Activated T-cell treated with anti-CD3 and anti-CD28 coated beads for 48 hours (primary cell): ENCODE measurements around the gene CRY1.
A peak's percentile ranks its signal among the peaks of the same experiment; 100 is the strongest.
"Not testable (repeated sequence)": the region's sequence is repeated elsewhere in the genome, so short reads cannot be mapped to it uniquely, and the experiment has no call there.

Experiments
- DNase-seq: peaks from one replicate; pipeline ENCODE4 v3.0.0-alpha.2; 2020; ENCODE audit warnings: low read depth

Gene CRY1

DNA sequence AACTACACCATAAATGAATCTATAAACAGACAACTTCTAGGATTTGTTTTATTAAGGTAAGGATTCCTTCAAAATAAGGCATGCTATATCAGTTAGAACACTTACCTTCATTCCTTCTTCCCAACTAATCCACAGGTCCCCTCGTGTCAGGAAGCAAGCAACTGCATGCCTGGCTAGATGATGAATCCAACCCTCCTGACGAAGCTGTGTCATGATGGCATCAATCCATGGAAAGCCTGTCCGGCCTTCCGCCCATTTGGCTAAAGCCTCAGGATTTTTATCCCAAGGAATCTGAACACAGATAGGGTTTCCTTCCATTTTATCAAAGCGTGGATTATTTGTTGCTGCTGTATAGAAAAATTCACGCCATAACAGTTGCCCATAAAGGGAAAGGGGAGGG lies 93.9 kb downstream of the CRY1 start:
- DNase-seq, result no peak

DNA sequence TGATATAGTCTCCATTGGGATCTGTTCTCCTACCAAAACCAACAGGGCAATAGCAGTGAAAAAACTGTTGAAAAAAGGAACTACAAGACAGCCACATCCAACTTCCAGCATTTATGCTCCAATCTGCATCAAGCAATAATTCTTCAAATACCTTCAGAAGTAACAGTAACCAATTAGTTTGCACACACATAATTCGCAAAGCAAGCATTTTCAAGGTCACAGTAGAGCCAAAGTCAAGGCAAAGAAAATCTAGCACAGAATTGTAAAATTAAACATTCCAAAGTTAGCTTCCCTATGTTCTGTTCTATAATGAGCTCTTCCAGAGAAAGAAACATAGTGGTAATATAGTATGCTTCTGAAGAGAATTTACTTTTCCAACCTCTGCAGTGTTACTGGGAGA lies 95.4 kb downstream of the CRY1 start:
- DNase-seq, result no peak

DNA sequence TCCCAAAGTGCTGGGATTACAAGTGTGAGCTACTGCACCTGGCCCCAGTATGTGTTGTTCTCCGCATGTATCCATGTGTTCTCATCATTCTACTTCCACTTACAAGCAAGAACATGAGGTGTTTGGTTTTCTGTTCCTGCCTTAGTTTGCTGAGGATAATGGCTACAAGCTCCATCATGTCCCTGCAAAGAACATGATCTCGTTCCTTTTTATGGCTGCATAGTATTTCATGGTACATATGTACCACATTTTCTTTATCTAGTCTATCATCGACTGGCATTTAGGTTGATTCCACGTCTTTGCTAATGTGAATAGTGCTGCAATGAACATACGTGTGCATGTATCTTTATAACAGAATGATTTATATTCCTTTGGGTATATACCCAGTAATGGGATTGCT lies 97.2 kb downstream of the CRY1 start:
- not testable (repeated sequence) for DNase-seq

DNA sequence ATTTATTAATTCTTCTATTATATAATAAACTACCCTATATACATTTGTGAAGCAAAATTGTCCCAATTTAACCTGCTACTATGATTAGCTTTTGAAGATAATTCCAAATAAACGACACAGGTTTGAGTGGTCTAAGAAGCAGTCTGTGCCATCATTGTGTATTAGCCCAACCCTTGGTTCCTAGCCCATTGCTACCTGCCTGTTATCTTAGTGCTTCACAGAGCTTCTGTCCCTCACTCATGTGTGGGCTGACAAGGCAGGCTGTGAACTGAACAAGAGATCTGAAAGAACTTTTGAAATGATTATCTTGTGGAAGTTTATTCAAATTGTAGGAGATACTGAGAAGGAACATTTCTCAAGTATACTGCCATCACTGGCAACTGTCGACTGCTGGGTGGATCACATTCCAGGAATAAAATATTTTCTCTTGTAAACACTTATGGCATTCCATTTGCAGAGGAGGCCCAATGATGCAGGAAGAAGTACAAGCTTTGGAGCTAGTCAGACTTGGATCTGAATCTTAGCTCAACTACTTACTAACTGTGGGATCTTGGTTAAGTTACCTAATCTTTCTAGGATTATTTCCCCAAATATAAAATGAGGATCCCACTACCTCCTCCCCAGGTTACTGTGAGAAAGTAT lies 98.6 kb downstream of the CRY1 start:
- DNase-seq, result no peak

DNA sequence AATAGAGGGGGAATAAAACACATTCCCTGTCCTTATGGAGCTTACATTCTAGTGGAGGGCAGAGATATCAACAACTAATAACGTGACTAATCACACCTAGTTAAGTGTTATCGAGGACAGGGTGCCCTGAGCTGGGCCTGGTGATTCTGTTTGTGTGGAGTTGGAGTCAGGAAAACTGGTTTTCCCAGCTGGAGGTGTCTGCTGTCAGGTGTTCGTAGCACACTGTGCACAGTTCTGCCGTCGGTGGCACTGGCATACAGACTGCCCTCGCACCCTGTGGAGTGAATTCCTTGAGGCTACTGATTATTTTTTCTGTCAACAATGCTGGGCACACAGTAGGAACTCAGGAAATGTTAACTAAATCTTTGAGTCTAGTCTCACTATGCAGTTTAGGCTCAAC lies 105.5 kb downstream of the CRY1 start:
- no peak for DNase-seq

DNA sequence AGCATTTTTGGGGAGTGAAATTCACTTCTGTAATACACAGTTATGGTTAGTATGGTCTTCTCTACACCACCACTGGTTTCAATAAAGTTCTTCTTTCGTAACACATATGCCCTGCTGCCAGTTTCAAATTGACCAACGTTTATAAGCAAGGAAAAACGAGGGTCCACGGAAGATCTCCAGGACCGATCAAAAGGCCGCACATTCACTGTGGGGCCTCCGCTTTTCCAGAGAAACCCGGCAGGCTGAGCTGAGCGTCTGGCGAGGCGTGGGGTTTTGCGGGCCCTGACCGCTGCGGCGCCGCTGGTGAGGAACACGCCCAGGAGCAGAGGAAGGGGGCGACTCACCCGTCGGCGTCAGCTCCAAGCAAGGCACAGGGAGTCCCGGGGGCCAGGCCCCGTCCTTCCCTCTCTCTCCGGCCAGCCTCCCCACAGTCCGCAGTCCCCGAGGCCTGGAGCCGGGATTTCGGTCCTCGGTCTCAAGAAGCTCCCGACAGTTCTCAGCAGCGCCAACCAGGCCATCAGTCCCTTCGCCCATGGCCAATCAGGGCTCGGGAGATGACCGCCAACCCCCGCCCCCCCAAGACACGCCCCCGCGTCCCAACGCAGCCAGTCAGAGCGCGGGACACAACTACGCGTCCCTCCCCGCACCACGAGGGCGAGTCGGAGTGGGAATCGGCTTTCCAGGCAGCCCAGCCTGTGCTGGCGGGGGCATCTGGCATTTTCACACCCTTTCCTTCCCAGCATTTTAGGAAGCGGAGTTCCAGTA lies 106.5 kb downstream of the CRY1 start, which contains the start of gene MTERF2:
TSS of gene MTERF2 (minus strand) at position 522 of the 765 bp plus-strand sequence. CDS start 8,432 bp downstream, outside the sequence.
- DNase-seq, result peak; percentile 74

DNA sequence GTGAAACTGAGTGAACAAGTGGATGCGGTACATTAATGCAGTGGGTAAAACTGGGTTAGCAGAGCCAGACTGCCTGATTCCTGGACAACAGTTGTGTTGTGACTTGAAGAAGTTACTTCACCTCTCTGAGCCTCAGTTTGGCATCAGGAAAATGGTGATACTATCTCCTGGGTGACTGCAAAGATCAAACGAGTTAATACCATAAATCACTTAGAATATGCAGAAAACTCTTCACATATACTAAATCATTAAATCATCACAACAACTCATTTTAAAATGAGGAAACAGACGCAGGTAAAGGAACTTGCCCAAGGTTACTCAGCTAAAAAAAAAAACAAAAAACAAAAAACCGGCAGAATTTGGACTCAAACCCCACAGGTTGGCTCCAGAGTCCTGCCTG lies 107.2 kb downstream of the CRY1 start:
- no peak for DNase-seq

DNA sequence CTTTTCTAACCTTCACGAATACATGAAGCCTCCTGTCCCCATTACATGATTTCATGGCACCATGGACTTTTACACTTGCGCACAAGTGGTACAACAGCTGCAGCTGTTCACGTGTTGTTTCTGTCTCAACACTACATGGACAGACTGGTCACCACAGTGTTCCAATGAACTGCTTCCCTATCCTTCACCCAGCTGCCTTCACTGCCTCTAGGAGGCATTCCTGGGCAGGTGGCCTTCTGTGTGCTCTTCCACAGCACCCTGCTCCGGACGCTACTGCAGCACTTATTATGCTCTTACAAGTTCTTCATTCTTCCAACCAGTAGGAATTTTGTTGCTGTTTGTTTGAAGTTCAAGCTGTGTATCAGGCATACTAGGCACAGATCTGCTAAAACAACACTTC lies 107.9 kb downstream of the CRY1 start:
- DNase-seq, result no peak

DNA sequence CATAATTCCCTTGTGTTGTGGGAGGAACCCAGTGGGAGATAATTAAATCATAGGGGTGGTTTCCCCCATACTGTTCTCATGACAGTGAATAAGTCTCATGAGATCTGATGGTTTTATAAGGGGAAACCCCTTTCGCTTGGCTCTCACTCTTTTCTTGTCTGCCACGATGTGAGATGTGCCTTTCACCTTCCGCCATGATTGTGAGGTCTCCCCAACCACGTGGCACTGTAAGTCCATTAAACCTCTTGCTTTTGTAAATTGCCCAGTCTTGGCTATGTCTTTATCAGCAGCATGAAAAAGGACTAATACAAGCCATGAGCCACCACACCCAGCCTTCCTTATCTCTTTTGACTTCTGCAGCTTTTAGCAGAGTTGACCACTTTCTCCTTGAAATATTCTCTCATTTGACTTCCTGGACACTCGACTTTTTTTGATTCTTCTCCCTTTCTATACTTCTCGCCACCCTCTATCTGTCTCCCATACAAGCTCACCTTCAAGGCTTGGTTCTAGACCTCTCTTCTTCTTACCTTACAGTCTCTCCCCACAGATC lies 108.7 kb downstream of the CRY1 start:
- DNase-seq, result no peak

DNA sequence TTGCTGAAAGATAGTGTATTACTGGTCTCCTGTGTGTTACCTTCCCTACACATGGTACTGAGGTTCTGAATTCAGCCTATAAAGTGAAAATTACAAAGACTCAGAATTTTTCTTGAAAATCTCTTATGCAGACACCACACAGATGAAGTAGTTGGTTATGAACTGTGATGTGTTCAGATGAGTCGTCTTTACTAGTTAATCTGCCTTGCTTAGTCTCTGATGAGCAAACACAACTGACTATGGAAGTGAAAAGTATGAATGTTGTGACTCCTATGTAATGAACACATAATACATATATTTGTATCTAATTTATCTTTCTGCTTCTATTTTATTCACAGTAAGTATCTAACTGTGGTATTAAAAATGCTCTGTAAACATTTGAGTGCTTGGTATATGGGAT lies 111.1 kb downstream of the CRY1 start:
- DNase-seq, result no peak

DNA sequence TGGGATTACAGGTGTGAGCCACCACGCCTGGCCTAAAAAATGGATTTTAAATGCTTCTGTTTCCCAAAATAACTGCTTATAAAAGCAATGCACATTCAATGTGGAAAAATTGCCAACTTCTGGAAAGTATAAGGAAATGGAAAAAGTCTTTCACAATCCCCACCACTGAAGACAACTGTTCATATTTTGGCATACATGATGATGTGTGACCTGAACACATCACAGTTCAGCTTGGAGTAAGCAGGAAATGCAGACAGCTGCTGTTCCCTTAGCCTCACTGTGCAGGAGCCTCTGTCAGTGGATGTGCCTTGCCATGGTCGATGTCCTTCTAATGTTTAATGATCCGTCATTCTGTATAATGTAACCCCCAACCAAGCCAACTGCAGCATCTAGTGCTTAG lies 111.6 kb downstream of the CRY1 start:
- no peak for DNase-seq

DNA sequence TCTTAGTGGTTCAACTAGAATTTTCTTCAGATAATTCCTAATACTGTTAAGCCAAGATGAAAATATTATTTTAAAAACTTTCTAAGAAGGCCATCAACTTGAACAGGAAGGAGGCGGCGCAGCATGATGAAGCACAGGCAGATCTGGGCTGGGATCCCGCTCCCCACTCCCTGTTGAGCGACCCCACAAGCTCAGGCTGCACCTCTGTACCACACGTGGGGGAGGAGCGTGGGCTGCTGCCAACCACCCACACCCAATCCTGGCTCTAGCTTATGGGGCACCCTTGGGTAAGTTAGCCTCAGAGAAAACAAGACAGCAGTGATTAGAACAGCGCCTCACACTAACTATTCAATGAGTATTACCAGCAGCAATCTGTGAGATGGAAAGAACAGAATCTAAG lies 112.4 kb downstream of the CRY1 start:
- no peak for DNase-seq

DNA sequence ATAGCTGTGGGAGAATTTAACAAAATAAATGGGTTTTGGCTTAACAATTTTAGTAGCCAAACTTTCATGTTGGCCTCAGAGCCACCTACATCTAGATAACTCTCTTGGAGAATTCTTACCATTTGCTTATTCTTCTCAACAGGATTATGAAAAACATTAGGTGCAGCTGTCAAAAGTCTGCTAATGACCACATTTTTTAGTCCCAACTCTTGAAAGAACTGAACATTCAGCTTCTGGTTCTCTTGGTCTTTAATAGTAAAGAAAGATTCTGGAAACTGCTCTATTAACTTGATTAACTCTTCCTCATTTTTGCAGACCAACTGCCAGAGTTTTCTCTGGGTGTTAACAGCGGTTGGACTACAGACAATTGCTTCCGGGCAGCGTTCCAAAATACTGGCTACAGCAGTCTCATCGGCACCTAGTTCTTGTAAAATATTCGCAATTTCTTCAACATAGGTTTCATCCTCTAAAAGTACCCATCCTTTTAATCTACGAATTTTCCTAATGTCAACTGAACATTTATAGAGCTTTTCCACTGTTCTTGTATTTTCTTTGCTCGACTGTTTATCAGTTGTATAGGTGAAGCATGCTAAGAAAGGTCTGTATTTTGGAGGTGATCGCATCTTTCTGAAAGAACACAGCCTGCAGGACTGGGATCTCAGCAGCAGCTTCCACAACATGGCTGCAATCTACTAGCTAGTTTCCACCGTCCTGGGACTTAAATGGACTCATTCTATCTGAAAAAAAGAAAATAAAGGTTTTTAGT lies 115.1 kb downstream of the CRY1 start:
- DNase-seq, result no peak

DNA sequence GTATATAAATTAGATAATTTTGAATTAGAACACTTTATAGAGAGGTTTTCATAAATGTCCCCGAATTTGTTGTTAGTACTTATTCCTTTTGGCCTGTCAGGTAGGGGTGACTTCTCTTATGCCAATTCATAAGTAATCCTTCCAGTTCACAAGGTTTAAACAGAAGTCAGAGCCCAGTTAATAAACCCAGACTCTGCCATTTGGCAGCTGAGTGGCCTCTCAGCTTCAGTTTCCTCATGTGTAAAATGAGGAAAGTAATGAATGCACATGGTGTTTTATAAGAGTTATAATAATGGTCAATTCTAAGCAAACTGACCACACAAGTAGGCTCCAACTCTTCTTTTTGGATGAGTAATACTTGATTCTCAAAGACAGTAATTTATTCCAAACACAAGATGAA lies 116.7 kb downstream of the CRY1 start:
- no peak for DNase-seq

DNA sequence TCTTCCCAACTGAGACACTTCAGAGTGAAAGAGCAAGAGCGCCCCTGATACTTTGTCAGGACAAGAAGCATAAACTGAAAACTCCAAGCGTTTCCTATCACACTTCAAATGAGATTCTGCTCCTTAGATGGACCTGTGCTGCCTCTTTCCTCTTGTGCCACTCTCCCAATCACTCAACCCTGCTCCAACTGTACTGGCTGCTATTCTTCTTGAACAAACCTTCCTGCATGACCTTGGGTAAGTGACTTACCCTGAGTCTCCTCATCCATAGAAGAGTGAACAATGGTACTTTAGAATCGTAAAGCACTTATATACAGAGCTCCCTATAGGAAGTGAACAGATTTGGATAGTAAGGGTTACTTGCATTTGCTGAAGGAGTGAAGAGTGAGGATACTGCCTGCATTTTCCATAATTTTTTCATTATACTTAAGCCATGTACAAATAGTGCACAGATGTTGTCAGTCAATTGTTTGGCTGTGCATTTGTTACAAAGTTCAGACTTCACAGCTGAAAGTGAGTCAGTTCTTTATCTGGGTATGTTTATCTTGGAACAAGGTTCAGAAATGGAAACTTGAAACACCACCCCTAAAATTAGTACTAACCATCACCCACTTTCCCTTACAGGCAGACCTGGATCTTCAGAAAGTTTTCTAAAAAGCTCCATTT lies 117.2 kb downstream of the CRY1 start:
- DNase-seq, result no peak

DNA sequence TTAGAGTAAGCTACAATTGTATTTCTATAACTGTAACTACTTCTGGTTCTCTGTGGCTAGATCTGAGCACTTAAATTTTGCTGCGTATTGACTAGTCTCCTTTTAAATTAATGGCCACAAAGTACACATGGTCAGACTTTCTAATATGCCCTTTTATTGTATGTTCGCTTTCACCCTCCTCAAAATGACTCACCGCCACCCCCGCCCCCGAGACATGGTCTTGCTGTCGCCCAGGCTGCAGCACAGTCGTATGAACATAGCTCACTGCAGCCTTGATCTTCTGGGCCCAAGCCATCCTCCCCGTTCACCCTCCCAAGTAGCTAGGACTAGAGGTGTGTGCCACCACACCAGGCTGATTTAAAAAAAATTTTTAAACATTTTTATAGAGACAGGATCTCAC lies 118.3 kb downstream of the CRY1 start:
- no peak for DNase-seq

DNA sequence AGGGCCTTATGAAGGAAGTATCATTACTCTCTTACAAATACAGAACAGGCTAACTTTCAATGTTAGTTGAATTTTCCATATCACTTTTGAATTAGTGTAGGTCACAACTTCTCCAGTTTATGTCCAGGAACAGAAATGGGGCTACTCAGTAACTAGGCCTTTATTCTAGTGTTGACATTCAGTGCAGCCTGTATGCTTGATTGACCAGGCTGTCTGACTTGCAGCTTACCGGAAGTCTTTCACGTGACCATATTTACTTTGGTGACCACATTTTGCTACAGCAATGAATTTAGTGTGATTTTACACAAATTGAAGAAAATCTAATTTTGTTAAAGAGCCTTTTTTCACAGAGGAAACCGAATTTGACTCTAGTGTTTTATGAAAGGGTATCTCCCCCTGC lies 118.8 kb downstream of the CRY1 start:
- DNase-seq, result no peak

DNA sequence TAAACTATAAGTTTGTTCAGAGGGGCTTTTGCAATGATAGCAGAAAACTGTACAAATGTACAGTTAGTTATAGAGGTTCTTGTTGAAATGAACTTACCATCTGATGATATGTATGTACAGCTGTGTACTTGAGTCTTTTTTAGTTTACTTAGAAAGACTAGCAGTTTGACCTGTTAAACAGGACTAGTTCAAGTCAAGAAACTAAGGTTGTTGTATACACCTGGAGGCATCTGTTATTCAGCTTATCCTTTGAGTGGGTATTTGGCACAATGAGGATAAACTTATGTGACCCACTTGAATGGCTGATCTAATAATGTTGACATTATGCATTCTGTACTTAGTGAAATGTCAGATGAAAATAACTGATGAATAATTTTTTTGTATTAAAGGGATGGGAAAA lies 119.8 kb downstream of the CRY1 start:
- DNase-seq, result no peak

DNA sequence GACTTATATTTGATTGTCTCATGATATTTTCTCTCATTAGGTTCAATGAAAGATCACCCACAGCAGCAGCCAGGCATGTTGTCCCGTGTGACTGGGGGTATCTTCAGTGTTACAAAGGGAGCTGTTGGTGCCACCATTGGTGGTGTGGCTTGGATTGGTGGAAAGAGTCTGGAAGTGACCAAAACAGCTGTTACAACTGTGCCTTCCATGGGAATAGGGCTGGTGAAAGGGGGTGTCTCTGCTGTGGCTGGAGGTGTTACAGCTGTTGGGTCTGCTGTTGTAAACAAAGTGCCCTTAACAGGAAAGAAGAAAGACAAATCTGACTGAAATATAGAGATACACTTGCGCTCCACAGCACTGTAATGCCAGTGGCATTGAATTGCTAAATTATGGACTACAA lies 122.3 kb downstream of the CRY1 start:
- DNase-seq, result no peak

DNA sequence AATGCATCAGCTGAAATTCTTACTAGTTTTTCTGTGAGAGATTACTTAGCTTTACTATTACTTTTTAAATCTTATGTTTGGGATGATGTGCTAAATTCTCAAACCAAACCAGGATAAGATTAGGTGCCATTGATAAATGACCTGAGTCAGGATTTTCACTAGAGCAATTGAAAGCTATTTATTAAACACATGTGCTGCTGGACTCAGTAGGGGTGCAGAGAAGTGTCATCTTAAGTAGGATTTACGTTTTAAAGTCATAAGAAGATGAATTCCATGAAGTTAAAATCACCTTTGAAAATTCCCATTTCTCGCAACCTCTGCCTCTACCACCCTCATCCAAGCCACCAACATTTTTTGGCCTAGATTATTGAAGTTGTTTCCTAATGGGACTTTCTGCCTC lies 128.8 kb downstream of the CRY1 start:
- no peak for DNase-seq

DNA sequence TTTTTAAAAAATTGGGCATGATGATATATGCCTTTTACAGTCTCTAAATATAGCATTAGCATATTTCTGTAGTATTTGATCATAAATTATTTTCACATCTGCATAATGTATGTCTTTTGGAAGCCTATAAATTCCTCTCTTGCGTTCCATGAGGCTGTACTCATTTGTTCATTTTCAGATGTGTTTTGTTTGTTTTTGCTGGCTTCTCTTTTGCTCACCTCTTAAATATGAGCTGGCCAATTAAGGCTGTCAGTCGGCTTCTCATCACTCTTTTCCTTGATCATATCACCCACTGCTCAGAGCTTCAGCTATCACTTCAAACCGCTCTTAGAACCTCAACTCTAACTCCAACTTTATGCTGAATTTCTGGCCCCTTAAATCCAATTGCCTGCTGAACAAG lies 131.1 kb downstream of the CRY1 start:
- no peak for DNase-seq

DNA sequence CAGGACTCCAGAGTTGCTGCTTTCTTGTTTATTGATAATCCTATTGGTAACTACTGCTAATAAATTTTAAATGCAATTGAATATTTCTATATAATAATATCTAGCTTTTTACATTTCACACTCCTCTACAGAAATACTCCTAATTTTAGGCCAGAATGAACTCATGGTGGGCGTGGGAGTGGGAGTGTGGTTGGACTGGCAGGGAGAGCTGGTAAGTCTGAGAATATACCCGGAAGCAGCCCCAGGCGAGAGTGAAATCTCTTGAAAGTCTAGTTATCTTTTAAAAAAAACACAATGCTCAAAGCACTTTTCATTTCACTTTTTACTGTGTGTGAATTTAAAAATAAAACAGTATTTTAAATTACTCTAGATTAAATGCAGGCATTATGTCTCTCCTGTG lies 132.9 kb downstream of the CRY1 start:
- DNase-seq, result no peak
